Ecto neural progenitor cell (in vitro differentiated cells): ENCODE measurements around the gene VTN.

Experiments used
- DNase-seq: peaks from one replicate; pipeline ENCODE4 v3.0.0-alpha.2; 2018; ENCODE audit warnings: low spot score

Gene VTN

DNA sequence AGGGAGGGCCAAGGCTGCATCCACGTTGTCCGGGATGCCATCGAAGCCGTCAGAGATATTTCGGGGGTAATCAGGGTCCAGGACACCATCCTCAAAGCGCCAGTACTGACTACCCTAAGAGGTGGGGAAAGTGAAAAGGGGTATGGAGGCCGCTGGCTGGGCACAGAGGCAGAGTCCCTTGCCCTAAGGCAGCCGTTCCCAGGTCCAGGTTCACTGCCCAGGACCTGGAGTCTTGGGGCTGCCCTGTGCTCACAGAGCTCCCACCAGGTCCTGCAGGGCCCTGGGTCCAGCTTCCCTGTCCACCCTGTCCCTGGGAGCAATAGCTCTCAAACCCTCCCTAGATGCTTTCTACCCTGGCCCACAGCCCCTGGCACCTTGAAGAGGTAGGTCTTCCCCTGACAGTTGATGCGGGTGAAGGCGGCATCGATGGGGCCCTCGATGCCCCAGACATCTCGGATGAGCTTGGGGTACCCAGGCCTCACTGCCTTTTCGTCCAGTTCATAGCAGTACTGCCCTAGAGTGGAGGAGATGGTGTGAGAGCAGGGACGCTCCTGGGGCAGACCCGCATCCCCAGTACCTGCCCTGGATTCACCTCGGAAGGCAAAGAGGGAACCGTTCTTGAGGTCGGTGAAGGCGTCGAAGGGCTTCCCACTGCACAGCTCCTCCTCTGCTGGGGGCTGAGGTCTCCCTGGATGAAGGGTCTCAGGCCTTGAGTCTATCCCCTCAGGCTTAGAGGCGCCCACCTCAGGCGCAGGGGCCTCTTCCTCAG lies 1.0 kb downstream of the VTN start:
- DNase-seq: no peak

DNA sequence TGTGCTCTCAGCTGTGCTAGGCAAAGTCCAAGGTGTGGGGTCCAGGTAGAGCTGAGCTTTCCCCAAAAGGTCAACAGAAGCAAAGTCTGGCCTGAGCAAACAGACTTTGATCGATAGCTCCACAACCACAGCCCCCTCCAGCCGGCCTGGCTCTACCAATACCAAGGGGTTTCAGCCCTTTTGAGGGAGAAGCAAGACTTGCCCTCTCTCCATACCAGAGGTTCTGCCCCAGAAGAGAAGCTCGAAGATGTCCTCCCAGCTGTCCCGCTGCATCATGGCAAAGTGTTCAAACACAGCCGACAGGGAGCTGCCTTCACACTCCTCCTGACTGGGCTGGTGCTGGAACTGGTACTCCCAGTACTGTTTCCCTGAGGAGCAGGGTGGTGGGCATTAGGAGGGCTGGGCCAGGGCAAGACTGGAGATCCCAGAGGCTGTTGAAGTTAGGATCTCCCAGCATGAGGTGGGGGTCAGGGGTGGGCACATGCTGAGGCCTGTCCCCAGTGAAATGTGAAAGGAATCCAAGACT lies 1.7 kb downstream of the VTN start:
- DNase-seq: no peak

DNA sequence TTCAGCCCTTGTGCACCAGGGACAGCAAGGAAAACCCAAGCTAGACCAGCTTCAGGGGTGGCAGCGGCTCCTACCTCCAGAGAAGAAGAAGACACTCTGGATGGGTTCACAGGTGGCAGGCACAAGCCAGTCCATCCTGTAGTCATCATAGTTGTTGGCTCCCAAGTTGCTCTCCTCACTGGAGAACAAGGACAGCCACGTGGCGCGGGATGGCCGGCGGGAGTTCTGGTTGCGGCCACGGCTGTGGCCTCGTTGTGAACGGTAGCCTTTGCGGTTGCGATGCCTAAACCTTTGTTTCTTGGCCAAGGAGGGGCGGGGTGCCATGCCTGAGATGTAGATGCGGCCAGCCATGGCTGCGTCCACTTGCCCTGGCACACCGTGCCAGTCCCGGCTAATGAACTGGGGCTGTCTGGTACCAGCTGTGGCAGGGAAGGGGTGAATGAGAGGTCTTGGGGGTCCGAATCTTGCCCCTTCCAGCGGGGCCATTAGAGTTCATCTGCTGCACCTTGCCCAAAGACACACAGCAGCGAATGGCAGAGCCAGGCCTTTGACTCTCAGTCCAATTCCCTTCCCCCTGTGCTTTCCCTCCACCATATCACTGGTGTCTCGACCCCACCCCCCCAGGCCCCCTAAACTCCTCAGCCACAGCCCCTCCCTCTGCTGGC lies 2.3 kb downstream of the VTN start:
- DNase-seq: no peak

DNA sequence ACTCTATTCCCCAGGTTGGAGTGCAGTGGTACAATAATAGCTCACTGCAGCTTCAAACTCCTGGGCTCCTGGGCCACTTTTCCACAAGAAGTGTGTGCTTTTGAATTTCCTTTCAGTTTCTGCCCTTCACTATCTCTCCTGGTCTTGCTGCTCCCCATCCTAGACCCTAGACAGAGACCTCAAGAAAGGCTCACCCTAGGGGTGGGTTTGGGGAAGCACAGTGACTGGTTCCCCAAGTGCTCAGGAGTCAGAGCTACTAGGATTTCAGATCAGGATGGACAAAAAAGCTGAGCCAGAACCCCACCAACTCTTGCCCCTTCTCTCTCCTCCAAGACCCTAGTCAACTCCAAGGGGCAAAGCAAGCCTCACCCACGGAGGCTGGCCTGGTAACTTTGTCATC lies 3.5 kb downstream of the VTN start:
- DNase-seq: no peak

DNA sequence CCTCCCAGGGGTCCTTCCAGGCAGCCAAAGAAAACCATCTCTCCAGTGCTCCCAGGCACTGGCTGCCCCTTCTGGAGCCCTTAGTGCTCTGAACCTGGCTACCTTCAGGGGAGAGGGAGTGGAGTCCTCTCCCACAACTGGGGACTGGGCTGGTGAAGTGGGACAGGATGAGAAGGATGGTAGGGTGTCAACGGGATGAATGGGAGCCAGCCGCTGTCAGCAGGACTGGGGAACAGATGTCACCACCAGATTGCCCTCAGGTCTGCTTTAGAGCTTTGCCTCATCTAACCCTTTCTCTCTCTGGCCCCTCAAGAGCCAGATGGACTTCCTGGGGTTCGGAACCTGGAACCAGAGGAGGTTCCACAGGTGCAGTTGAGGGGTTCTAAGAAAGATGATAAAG lies 4.6 kb downstream of the VTN start:
- no peak for DNase-seq

DNA sequence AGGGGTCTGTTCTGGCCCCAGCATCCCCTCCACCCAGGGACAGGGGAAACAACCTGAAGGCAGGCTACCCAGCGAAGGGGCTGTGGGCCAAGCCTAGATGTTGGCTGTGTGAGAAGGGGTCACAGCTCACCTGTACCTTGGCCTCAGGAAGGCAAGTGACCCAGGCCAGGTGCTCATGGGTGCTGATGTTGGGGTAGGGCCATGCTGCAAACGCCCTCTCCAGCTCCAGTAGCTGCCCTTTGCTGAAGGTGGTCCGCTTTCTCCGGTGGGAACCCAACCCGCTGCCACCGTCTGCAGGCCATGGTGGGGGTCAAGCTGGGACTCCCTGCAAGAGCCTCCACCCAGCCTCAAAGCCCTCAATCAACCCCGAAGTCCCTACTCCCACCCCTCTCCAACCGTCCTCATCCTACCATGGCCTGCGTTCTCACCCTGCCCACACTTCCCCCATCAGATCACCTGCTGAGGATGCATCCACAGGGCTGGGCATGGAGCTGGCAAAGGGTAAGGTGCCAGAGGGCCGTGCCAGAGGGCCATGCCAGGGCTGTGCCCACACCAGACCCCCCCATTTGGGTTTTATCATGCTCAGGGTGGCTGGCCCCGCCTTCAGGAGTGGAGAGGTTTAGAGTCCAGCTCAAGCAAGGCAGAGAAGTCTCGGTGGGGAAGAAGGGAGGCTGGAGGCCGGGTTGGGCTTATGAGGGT lies 5.3 kb downstream of the VTN start, which contains the start of gene SEBOX:
SEBOX (minus strand) TSS at position 535 of the 699 bp plus-strand sequence; CDS start at position 487, 48 bp downstream.
- no peak for DNase-seq

DNA sequence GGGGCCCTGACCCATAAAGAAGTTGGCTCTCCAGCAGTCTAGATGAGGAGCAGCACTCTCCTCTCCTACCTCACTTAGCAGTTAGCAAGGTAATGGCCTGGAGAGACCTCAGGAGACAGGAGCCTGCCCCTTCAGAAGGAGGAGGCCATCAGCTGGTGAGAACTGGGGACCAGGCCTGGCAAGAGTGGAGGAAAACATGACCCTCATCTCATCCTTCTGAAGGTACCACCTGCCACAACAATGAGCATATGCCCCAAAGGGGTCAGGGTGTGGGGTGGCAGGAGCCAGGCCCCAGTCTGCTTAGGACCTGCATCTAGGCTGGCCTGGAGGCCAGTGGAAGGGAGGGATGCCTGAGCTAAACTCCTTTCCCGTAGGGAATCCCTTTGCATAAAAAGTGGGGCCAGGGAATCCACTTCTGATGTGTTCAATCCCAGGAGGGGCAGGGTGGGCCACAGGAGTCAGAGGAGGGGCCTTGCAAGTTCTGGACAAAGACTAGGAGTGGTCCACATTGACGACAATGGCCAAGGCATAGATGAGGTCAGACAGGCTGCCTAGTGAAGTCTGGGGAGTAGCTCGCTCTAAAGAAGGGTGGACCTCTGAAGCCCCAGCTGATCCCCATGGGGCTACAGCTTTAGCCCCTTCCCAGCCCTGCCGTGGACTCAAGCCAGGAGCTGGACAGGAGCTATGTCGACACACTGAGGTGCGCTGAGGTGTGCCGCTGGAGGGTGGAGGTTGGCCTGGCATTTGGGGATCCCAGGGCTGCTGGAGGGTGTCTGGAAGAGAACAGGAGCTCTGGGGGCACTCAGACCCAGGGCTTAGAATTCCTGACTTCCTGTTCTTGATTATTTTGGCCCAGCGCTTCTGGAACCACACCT lies 6.1 kb downstream of the VTN start:
- DNase-seq: no peak

DNA sequence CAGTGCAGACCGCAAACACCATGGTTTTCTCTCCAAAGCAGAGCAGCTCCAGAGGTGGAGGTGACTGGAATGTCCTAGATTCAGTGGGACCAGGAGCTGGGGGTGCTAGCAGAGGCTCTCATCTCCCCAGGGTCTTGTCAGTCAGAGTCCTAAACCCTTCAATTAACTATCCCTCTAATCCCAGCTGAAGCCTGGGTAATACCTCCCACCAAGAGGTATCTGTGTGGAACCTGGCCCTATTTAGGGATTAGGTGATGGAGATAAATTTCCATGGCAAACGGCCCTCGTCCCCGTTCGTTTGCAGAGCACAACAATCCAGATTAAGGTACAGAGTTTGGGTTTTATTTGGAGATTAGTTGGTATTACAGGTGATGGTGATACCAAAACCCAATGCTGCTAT lies 6.9 kb downstream of the VTN start:
- DNase-seq: no peak

DNA sequence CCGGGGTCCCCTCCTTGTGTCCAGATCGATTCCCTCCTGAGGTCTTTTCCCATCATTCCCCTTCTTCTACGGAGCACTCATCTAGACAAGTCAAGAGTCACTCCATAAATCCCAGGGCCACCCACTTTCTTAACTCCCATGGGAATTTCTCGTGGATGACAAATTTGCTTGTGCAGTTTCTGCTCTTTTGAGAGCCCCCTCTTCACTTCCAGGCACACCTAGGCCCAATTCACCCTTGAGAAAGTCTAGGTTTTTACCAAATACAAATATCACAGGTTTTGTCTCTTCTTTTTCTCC lies 12.3 kb downstream of the VTN start:
- no peak for DNase-seq

DNA sequence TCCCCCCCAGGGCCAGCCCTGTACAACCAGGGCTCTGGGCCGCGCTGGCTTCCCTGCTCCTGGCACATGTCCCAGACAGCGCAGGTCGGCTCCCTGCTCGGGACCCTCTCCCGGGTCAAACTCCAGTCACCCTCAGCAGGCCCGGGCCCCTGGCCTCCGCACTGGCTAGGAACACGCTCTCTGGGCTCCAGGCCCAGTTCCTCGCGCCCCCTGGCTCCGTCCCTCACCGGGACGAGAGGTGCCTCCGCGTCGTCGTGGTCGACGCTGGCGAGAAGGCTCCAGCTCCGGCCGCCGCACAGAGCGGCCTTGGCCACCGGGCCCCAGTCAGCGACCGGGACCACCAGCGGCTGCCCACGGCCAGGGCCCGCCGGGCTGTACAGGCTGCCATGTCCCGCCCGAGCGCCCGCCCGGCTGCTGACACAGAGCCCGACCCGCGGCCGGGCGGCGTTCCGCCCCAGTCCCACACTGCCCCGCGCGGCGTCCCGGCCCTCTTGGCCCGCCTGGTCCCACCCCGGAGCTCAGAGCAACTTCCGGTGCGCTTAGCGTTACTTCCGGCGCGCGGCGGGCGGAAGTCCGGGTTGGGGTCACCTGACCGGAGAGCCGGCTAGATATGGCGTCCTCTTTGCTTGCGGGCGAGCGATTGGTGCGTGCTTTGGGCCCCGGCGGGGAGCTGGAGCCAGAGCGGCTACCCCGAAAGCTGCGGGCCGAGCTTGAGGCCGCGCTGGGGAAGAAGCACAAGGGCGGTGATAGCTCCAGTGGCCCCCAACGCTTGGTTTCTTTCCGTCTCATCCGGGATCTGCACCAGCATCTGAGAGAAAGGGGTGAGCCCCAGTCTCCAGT lies 12.8 kb downstream of the VTN start, which contains the start of gene POLDIP2:
POLDIP2 (minus strand) TSS at position 467 of the 840 bp plus-strand sequence; CDS start at position 388, 79 bp downstream.
- peak; percentile 99 for DNase-seq

DNA sequence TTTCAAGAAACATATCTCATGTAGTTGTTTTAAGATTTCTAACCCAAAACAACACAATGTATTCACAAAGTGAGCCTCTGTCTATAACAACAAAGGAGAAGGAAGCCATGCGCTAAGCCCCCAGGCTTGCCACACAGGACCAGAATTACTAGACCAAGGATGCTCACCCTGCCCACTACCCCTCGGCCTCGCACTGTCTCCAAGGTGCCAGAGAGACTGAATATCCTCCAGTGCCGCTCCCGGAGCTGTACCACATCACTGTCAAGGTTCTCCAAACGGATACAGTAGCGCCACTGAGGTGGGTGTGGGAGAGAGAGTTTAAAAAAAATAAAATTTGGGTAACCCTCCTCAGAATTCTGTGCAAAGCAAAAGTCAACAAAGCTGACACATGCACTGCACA lies 19.8 kb downstream of the VTN start:
- no peak for DNase-seq

DNA sequence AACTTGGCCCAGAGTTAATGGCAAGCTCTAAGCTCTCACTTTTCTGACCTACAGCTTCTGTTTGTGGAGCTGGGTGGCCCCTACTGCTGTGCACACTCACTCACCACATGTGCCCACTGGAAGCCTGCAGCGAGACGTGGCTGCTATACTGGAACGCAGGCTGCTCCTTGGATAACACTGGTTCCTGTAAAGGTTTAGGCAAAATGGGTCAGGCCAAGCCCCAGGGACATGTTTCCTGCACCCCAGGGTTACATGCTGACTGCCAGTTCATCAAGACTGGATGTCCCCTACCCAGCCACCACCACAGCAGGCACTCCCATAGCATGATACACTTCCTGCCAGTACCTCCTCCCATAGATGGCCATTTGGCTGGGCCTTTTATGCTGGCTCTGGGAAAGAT lies 21.1 kb downstream of the VTN start:
- DNase-seq: no peak

DNA sequence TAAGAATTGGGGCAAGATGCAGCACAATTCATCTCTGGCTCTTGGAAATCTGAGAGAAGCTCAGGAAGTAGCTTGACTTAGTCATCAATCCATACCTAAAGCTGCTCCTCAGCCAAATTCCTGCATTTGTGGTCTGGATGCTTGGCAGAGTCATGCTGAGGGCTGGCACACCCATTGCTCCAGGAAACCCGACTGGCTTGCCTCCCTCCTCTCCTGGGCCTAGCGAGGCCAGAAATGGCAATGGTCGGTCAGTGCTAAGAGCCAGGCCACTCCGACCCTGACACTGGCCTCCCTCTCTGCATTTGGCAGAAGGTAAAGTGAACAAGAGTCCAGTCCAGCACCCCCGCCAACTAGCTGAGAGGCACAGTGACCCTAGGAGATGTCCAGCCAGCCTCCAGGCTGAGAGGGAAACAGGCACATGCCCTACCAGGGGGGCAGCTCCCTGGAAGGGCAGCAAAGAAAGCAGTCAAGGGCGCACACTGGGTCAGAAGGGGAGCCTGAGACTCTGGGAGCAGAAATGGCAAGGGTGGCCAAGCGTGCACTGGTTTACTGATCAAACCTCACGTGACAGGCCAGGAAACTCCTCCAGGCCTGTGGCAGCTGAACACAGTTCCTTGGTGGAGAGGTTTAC lies 22.7 kb downstream of the VTN start:
- DNase-seq: no peak

DNA sequence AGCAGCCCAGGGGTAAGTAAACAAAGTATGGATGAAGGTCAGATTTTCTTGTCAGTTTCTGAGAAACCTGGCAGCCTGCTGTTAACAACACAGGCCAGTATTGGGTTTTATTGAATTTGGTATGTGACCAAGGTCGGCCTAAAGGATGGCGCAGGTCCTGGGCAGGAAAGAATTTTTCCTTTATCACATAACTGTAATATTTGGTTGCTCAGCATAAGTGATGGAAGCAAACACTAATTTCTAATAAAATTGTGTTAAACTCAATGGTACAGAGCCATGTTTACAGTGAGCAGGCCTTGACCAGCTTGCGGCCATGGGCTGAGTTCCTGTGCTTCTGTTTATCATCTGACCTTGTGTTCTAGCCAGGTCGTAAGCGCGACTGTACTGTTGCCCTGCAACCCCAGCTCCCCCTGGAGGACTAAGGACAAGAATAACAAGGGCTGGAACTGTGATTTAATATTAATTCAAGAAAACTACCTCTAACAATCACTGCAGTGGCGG lies 23.3 kb downstream of the VTN start:
- no peak for DNase-seq

DNA sequence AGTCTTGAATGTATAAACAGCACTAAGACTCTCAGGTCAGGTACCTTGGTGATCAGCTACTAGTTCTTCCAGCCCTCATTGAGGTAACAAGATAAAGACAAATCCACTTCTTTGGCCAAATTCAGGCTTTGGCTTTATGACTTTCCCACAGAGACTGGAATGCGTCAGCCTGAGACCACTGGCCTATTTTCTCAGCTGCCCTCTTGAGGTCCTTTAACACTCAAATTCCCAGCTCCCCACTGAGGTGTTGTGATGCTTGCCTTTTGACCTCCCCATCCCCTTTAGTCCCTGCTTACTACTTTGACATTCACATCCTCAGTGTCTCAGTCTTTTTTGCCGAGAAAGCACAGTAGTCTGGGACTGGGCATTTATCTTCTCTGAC lies 23.9 kb downstream of the VTN start:
- no peak for DNase-seq

DNA sequence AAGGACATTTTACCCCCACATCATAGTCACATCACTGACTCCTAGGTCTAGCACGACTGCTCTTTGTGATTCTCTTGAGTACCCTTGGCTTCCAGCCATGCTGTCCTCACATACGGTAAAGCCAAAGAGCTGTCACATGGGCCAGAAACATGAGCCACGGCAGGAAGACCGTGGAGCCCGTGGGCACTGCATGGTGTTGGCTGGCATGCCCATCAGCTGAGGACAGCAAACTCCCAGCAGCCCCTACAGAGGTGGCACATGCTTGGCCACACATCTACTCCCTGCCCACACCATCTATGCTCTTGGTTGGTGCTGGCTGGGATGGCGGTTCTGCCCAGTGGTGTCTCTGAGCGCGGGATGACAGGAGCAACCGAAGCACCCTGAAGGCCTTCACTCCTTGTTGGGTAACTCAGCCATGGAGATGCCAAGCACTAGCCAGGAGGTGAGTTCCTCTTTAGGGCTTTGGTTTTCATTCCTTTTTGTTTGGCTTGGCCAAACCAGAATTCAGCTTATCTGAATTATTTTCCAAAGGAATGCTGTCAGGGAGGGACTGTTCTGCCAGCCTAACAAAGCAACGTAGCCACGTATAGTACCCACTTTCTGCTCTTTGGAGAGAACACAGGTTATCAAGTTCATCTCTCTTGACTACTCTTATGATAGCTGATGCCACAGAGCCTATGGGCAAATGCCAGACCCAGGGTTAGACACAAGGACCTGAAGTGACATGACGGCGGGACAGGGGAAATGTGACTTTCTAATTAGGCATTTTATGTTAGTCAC lies 24.5 kb downstream of the VTN start:
- no peak for DNase-seq

DNA sequence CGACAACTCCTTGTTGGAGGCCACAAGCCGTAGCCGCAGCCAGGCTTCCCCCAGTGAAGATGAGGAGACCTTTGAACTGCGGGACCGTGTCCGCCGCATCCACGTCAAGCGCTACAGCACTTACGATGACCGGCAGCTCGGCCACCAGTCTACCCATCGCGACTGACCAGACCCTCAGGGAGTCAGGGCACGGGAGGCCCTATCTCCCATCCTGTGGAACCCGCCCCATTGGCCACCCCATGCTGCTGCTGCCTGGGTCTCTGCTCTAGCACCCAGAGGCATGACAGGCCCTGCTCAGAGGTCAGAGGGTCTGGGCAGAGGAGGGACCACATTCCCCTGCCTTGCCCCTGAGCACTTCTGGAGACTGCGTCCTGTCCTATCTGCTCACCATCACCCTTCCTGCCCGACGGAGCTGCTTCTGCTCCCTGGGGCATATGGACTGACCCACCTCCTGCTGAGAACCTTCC lies 25.6 kb downstream of the VTN start:
- DNase-seq: no peak

DNA sequence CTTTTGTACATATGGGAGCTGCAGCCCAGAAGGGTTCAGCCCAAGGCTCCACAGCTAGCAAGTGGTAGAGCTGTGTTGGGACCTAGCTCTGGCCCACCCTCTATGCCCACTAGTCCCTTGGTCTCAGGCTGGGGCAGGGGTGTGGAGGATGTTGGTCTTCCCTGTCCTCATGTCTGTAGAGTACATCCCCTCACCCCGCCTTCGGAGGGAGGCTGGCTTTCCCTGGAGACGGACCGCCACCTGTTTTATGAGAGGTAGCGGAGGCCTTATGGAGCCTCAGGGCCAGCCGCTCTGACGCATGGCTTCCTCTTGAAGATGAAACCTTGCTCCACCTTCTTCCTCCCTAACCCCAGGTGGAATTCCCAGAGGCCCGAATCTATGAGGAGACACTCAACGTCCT lies 26.1 kb downstream of the VTN start:
- no peak for DNase-seq

DNA sequence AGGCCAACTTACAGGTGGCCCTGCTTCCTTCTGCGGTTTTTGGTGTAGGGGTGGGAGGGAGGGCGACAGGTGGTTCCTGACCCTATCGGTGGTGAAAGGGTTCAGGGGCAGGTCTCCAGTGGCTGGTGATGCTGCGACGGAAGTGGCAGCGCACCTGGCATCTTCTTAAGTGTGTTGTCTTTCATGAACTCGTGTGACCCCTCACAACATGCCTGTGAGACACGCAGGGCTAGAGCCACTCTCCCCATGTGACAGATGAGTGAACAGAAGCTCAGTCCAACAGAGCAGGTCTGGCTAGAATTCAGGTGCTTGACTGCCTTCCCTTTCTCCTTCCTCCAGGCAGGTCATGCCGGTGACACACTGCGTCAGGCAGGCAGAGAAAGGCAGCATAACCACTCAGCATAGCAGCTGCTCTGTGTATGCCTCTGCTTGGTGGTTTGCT lies 26.6 kb downstream of the VTN start:
- no peak for DNase-seq
